SK-N-SH treated with all-trans-retinoic acid at 6 μM for 48 hours (cell line): ENCODE data around the gene HSPA12A.

Experiments used
- ATAC-seq: fragments of 200-7000 bp; cut with Tn5 transposase; 3 replicates; pipeline ENCODE4 v1.9.1; 2020; ENCODE audit warnings: mild to moderate bottlenecking, moderate library complexity
- BACH2 ChIP-seq: fragments of 250-450 bp; sonication (Bioruptor Pico); IDR thresholded peaks from 2 replicates; pipeline ENCODE4 v1.9.0; 2021; ENCODE audit warnings: mild to moderate bottlenecking, borderline replicate concordance
- CREB5 ChIP-seq: fragments of 250-450 bp; sonication (Bioruptor Pico); IDR thresholded peaks from 2 replicates; pipeline ENCODE4 v1.5.1; 2020; ENCODE audit warnings: low read depth, mild to moderate bottlenecking, moderate library complexity
- CSDC2 ChIP-seq: fragments of 250-450 bp; sonication (Bioruptor Pico); IDR thresholded peaks from 2 replicates; pipeline ENCODE4 v1.5.0; 2020; ENCODE audit warnings: mild to moderate bottlenecking, moderate library complexity
- CSRNP3 ChIP-seq: fragments of 250-450 bp; sonication (Bioruptor Pico); IDR thresholded peaks from 2 replicates; pipeline ENCODE4 v1.5.1; 2021; ENCODE audit warnings: mild to moderate bottlenecking, moderate library complexity
- ESRRG ChIP-seq: fragments of 250-450 bp; sonication (Bioruptor Pico); IDR thresholded peaks from 2 replicates; pipeline ENCODE4 v1.6.1; 2021; ENCODE audit warnings: mild to moderate bottlenecking
- GLIS3 ChIP-seq: fragments of 250-450 bp; sonication (Bioruptor Pico); IDR thresholded peaks from 2 replicates; pipeline ENCODE4 v1.5.0; 2020; ENCODE audit warnings: mild to moderate bottlenecking, moderate library complexity
- ISL1 ChIP-seq: fragments of 250-450 bp; sonication (Bioruptor Pico); IDR thresholded peaks from 2 replicates; pipeline ENCODE4 v2.1.2; 2022; ENCODE audit warnings: mild to moderate bottlenecking, moderate library complexity
- OSR1 ChIP-seq: fragments of 250-450 bp; sonication (Bioruptor Pico); IDR thresholded peaks from 2 replicates; pipeline ENCODE4 v1.8.0; 2022; ENCODE audit warnings: moderate library complexity, mild to moderate bottlenecking, inconsistent platforms
- POU6F1 ChIP-seq: fragments of 250-450 bp; sonication (Bioruptor Pico); IDR thresholded peaks from 2 replicates; pipeline ENCODE4 v1.8.0; 2021; ENCODE audit warnings: low read depth, mild to moderate bottlenecking, moderate library complexity, borderline replicate concordance
- PPARA ChIP-seq: fragments of 250-450 bp; sonication (Bioruptor Pico); IDR thresholded peaks from 2 replicates; pipeline ENCODE4 v1.5.0; 2020; ENCODE audit warnings: mild to moderate bottlenecking, borderline replicate concordance
- RARB ChIP-seq: fragments of 250-450 bp; sonication (Bioruptor Pico); IDR thresholded peaks from 2 replicates; pipeline ENCODE4 v1.8.0; 2021; ENCODE audit warnings: mild to moderate bottlenecking, moderate library complexity
- TCF4 ChIP-seq: fragments of 250-450 bp; sonication (Bioruptor Pico); IDR thresholded peaks from 2 replicates; pipeline ENCODE4 v1.8.0; 2021; ENCODE audit warnings: mild to moderate bottlenecking, moderate library complexity, borderline replicate concordance
- TOX ChIP-seq: fragments of 250-450 bp; sonication (Bioruptor Pico); IDR thresholded peaks from 2 replicates; pipeline ENCODE4 v1.8.0; 2021; ENCODE audit warnings: mild to moderate bottlenecking, moderate library complexity, borderline replicate concordance
- TSHZ2 ChIP-seq: fragments of 250-450 bp; sonication (Bioruptor Pico); IDR thresholded peaks from 2 replicates; pipeline ENCODE4 v1.5.0; 2020; ENCODE audit warnings: mild to moderate bottlenecking, moderate library complexity
- ZC3H10 ChIP-seq: fragments of 250-450 bp; sonication (Bioruptor Pico); IDR thresholded peaks from 2 replicates; pipeline ENCODE4 v1.5.1; 2021; ENCODE audit warnings: mild to moderate bottlenecking, moderate library complexity
- ZFP30 ChIP-seq: fragments of 450-650 bp; formaldehyde crosslinking; IDR thresholded peaks from 2 replicates; pipeline ENCODE4 v1.5.0; 2022; ENCODE audit warnings: mild to moderate bottlenecking, moderate library complexity
- ZNF565 ChIP-seq: fragments of 450-650 bp; formaldehyde crosslinking; conservative IDR thresholded peaks from 2 replicates; pipeline ENCODE4 v1.5.0; 2020; ENCODE audit warnings: low read depth, mild to moderate bottlenecking, moderate library complexity
- ZNF70 ChIP-seq: fragments of 450-650 bp; formaldehyde crosslinking; IDR thresholded peaks from 2 replicates; pipeline ENCODE4 v1.5.0; 2020; ENCODE audit warnings: mild to moderate bottlenecking, moderate library complexity
- ZNF8 ChIP-seq: fragments of 450-650 bp; formaldehyde crosslinking; IDR thresholded peaks from 2 replicates; pipeline ENCODE4 v1.5.0; 2020; ENCODE audit warnings: mild to moderate bottlenecking, moderate library complexity

The HSPA12A gene

GRCh38 chr10:116733566-116733965, 8.8 kb downstream of the HSPA12A start:
- TF ChIP-seq OSR1 (no peak), ZNF8 (CRISPR knock-in tag) (no peak), CREB5 (CRISPR knock-in tag) (no peak), CSRNP3 (CRISPR knock-in tag) (no peak), CSDC2 (CRISPR knock-in tag) (no peak)
- no peak for ATAC-seq

GRCh38 chr10:116732573-116732972, 9.8 kb downstream of the HSPA12A start:
- ATAC-seq: no peak
- TF ChIP-seq CREB5 (CRISPR knock-in tag) (no peak), TOX (CRISPR knock-in tag) (no peak), POU6F1 (no peak), PPARA (CRISPR knock-in tag) (no peak), GLIS3 (CRISPR knock-in tag) (no peak), ESRRG (no peak), ISL1 (CRISPR knock-in tag) (no peak), TSHZ2 (CRISPR knock-in tag) (no peak), ZNF8 (CRISPR knock-in tag) (no peak), CSRNP3 (CRISPR knock-in tag) (no peak), BACH2 (CRISPR knock-in tag) (no peak), ZNF70 (CRISPR knock-in tag) (no peak), TCF4 (CRISPR knock-in tag) (no peak), RARB (CRISPR knock-in tag) (no peak)

- TF ChIP-seq POU6F1: no peak
- TF ChIP-seq ESRRG: no peak
- no peak for TF ChIP-seq RARB (CRISPR knock-in tag)
- TF ChIP-seq CSRNP3 (CRISPR knock-in tag): no peak
- no peak for TF ChIP-seq GLIS3 (CRISPR knock-in tag)
- TF ChIP-seq ZFP30 (CRISPR knock-in tag): no peak
- no peak for TF ChIP-seq ZNF565 (CRISPR knock-in tag)
- no peak for TF ChIP-seq TCF4 (CRISPR knock-in tag)
- TF ChIP-seq ZC3H10 (CRISPR knock-in tag): no peak
- TF ChIP-seq CREB5 (CRISPR knock-in tag): no peak
- TF ChIP-seq TOX (CRISPR knock-in tag): no peak
- TF ChIP-seq BACH2 (CRISPR knock-in tag): no peak
- no peak for TF ChIP-seq PPARA (CRISPR knock-in tag)
- TF ChIP-seq, all 23 proteins: peak for 0
- ATAC-seq: no peak
These were observed 11.7 kb downstream of the HSPA12A start for GRCh38 chr10:116730464-116731260.
